ENCODE measurements around the gene LCLAT1. TPM values are rescaled to one million over a fixed set of nuclear protein-coding genes. Genes with fewer than 3 reads are reported as not detected.

The LCLAT1 gene
- total RNA-seq, 4 donors from 2014 or later = 47.3 to 68.7 (median 54.1) TPM

GRCh38 chr2:30421026-30421603, 25.9 kb upstream of the LCLAT1 start:
- TF ChIP-seq CTCF (IDR thresholded peaks at IDR 0.05) = no peak
- TF ChIP-seq POLR2A (IDR thresholded peaks at IDR 0.05) = no peak
- H3K9me3 ChIP-seq = no peaks in the 10 kb centered on the region
- no peak for DNase-seq
- no peaks in the 10 kb centered on the region for H3K36me3 ChIP-seq
- H3K27ac ChIP-seq = peak overlapping the region in 1 of 3 donors; percentile 10
- intact Hi-C loops (cut with DNase I) = no loop called here
- H3K4me3 ChIP-seq (replicated peaks in 1 of 3) = no peak overlapping the region
- no peaks in the 10 kb centered on the region for H3K27me3 ChIP-seq
- H3K4me1 ChIP-seq = peaks cover 0 to 22% of the 10 kb centered on the region in 2 donors
- WGBS, 2 donors = 86 to 94% methylated on average over 3 of the region's 3 CpGs

GRCh38 chr2:30421604-30422443, 25.2 kb upstream of the LCLAT1 start:
- peaks cover 0 to 17% of the 10 kb centered on the region in 2 donors for H3K4me1 ChIP-seq
- no peak overlapping the region for H3K4me3 ChIP-seq (replicated peaks in 1 of 3)

GRCh38 chr2:30422444-30423040, 24.5 kb upstream of the LCLAT1 start:
- no peak overlapping the region for H3K4me3 ChIP-seq (replicated peaks in 1 of 3)
- no peaks in the 10 kb centered on the region for H3K9me3 ChIP-seq
- H3K36me3 ChIP-seq = no peaks in the 10 kb centered on the region
- TF ChIP-seq POLR2A (IDR thresholded peaks at IDR 0.05) (no peak), CTCF (IDR thresholded peaks at IDR 0.05) (no peak)
- H3K4me1 ChIP-seq = peaks cover 0 to 15% of the 10 kb centered on the region in 2 donors
- H3K27me3 ChIP-seq = no peaks in the 10 kb centered on the region
- WGBS, 2 donors = 64 to 82% methylated on average over 8 of the region's 8 CpGs
- H3K27ac ChIP-seq = peak overlapping the region in 2 of 3 donors; percentile 10 to 36
- DNase-seq = peak; percentile 29 to 38
- intact Hi-C loops (cut with DNase I) = no loop called here

More at GRCh38 chr2:30421604-30422443, 25.2 kb upstream of the LCLAT1 start:
- intact Hi-C loops (cut with DNase I) = no loop called here
- 49 to 51% methylated on average over 11 of the region's 11 CpGs for WGBS, 2 donors
- DNase-seq = no peak
- Histone ChIP-seq H3K36me3 (no peaks in the 10 kb centered on the region), H3K27ac (peak overlapping the region in 2 of 3 donors; percentile 10 to 36), H3K9me3 (no peaks in the 10 kb centered on the region), H3K27me3 (no peaks in the 10 kb centered on the region)
- TF ChIP-seq CTCF (IDR thresholded peaks at IDR 0.05) (no peak), POLR2A (IDR thresholded peaks at IDR 0.05) (no peak)

GRCh38 chr2:30424231-30424630, 22.8 kb upstream of the LCLAT1 start:
- WGBS, 2 donors = 96 to 97% methylated on average over 1 of the region's 1 CpG
- TF ChIP-seq POLR2A (IDR thresholded peaks at IDR 0.05) (no peak), CTCF (IDR thresholded peaks at IDR 0.05) (no peak)
- Histone ChIP-seq H3K27ac (no peak overlapping the region), H3K9me3 (no peaks in the 10 kb centered on the region), H3K4me1 (peaks cover 0 to 15% of the 10 kb centered on the region in 2 donors), H3K4me3 (replicated peaks in 1 of 3) (no peak overlapping the region), H3K36me3 (no peaks in the 10 kb centered on the region), H3K27me3 (no peaks in the 10 kb centered on the region)
- intact Hi-C loops (cut with DNase I) = no loop called here
- DNase-seq = no peak

Measured in thyroid gland (tissue), 4 donors.